Erythroblast (primary cell): ENCODE data around the gene SPAAR.

Experiments used
- GATA1 ChIP-seq: IDR thresholded peaks from 2 replicates; pipeline ENCODE4 v1.6.1; 2011; ENCODE audit warnings: low read depth, mild to moderate bottlenecking, control low read depth, low read length, moderate library complexity
- POLR2A ChIP-seq: IDR thresholded peaks from 2 replicates; pipeline ENCODE4 v1.6.1; 2011; ENCODE audit warnings: mild to moderate bottlenecking, low read length

GRCh38 chr9:35944841-35945240, 35.6 kb downstream of the SPAAR start:
- TF ChIP-seq POLR2A (no peak), GATA1 (no peak)
